Vagina (tissue), 2 donors: ENCODE data around the gene GNB1L. TPM values are rescaled to one million over a fixed set of nuclear protein-coding genes. Genes with fewer than 3 reads are reported as not detected.

Experiments used
- DNase-seq, 2 donors: peaks; one replicate each; pipeline ENCODE4 v3.0.0-alpha.2; 2017; ENCODE audit errors: extremely low spot score in 2 of 2
- H3K27ac ChIP-seq: fragments of 200-600 bp; sonication (generic); one replicate; pipeline ENCODE4 v1.5.1; 2019
- H3K27me3 ChIP-seq: fragments of 200-600 bp; sonication (generic); one replicate; pipeline ENCODE4 v1.5.1; 2019
- H3K36me3 ChIP-seq, 2 donors: fragments of 200-600 bp; sonication (generic); one replicate each; pipeline ENCODE4 v1.5.1; 2017 to 2019
- H3K4me1 ChIP-seq: fragments of 200-600 bp; sonication (generic); one replicate; pipeline ENCODE4 v1.5.1; 2019
- H3K4me3 ChIP-seq, 2 donors: fragments of 200-600 bp; sonication (generic); 1 replicate in 1 of 2; 2 replicates in 1 of 2; pipeline ENCODE4 v1.5.1; 2016 to 2019
- H3K9me3 ChIP-seq: fragments of 200-600 bp; sonication (generic); one replicate; pipeline ENCODE4 v1.5.1; 2019
- CTCF ChIP-seq, 3 experiments: fragments of 450-650 bp in 2 of 3; fragments of 200-600 bp in 1 of 3; sonication (generic) in 1 of 3; IDR thresholded peaks; one replicate each; pipeline ENCODE4 v1.5.1; 2017 to 2019; ENCODE audit warnings: antibody characterized with exemption in 3 of 3, mild to moderate bottlenecking in 2 of 3, moderate library complexity in 2 of 3
- POLR2A ChIP-seq, 2 donors: fragments of 450-650 bp; IDR thresholded peaks; one replicate each; pipeline ENCODE4 v1.6.1; 2017; ENCODE audit warnings: antibody characterized with exemption in 2 of 2, mild to moderate bottlenecking in 2 of 2, moderate library complexity in 2 of 2
- POLR2AphosphoS5 ChIP-seq, 2 donors: sonication (generic); formaldehyde crosslinking; IDR thresholded peaks; one replicate each; pipeline ENCODE4 v1.9.0; 2017; ENCODE audit warnings: antibody characterized with exemption in 2 of 2, mild to moderate bottlenecking in 2 of 2, low read depth in 1 of 2; ENCODE audit not compliant: insufficient read depth in 1 of 2
- intact Hi-C: fragments of 100-400 bp; cut with DNase I; formaldehyde crosslinking; loops from one replicate; pipeline ENCODE4 v1.15.1; 2023
- total RNA-seq: library from RNA; depleted of rRNA; stranded (reverse); fragments of >200 nt; gene quantifications from one replicate; pipeline ENCODE4 v1.2.3, GENCODE V29; 2016

The GNB1L gene
- total RNA-seq, 1 donor from 2014 or later, result 14.0 TPM

GRCh38 chr22:19845054-19845722 is 9.5 kb downstream of the GNB1L start:
- intact Hi-C loops, result no loop called here
- TF ChIP-seq POLR2A (IDR thresholded peaks at IDR 0.05) (no peak), POLR2AphosphoS5 (IDR thresholded peaks at IDR 0.05; ENCODE audit: insufficient read depth in 1 of 2, low read depth in 1 of 2) (no peak), CTCF (IDR thresholded peaks at IDR 0.05) (no peak)
- Histone ChIP-seq H3K27ac (no peak overlapping the region), H3K4me3 (no peak overlapping the region), H3K9me3 (no peaks in the 10 kb centered on the region), H3K27me3 (no peaks in the 10 kb centered on the region), H3K36me3 (no peaks in the 10 kb centered on the region), H3K4me1 (peaks cover 62% of the 10 kb centered on the region)
- DNase-seq, result no peak

DNA sequence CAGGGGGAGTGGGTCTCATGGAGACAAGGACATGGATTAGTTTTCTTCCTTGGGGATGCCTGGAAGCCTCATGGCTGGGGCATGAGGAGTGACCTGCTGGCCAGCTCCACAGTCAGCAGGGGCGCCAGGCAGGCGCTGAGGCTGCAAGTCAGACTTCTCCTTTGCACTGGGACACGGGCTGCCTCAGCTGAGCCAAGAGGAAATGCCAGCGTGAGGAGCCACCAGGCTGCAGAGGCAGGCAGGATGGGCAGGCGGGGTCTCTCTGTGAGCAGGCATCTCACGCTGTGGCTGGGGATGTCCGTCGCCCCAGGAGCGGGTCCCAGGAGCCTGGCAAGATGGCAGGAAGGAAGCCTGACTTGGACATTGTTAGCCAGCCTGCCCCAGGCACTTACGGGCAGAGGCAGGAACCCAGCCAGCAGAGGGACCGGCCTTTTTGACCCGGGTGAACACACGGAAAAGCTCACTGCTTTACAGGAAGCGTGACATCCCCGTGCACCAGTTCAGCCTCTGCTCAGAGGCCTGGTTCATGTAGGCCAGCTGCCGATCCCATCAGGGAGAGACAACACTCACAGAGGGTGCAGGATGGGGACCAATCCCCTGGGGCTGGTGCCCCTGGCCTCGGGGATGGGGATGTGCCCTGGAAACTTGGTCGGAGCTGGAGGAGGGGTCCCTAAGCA is 10.2 kb downstream of the GNB1L start:
- Histone ChIP-seq H3K36me3 (no peaks in the 10 kb centered on the region), H3K9me3 (no peaks in the 10 kb centered on the region), H3K4me3 (no peak overlapping the region), H3K4me1 (peaks cover 56% of the 10 kb centered on the region), H3K27ac (peak overlapping the region; percentile 20), H3K27me3 (no peaks in the 10 kb centered on the region)
- TF ChIP-seq CTCF (IDR thresholded peaks at IDR 0.05) (no peak), POLR2AphosphoS5 (IDR thresholded peaks at IDR 0.05; ENCODE audit: insufficient read depth in 1 of 2, low read depth in 1 of 2) (peak; percentile 43 to 46), POLR2A (IDR thresholded peaks at IDR 0.05) (no peak)
- intact Hi-C loops, result no loop called here
- no peak for DNase-seq

- Histone ChIP-seq H3K27me3 (no peaks in the 10 kb centered on the region), H3K4me3 (no peak overlapping the region), H3K36me3 (no peaks in the 10 kb centered on the region), H3K27ac (peak overlapping the region; percentile 20), H3K9me3 (no peaks in the 10 kb centered on the region), H3K4me1 (peaks cover 50% of the 10 kb centered on the region)
- no peak for DNase-seq
- TF ChIP-seq POLR2AphosphoS5 (IDR thresholded peaks at IDR 0.05; ENCODE audit: insufficient read depth in 1 of 2, low read depth in 1 of 2) (no peak), POLR2A (IDR thresholded peaks at IDR 0.05) (no peak), CTCF (IDR thresholded peaks at IDR 0.05) (no peak)
- intact Hi-C loops, result no loop called here
These were observed 10.8 kb downstream of the GNB1L start for GRCh38 chr22:19843857-19844376.

DNA sequence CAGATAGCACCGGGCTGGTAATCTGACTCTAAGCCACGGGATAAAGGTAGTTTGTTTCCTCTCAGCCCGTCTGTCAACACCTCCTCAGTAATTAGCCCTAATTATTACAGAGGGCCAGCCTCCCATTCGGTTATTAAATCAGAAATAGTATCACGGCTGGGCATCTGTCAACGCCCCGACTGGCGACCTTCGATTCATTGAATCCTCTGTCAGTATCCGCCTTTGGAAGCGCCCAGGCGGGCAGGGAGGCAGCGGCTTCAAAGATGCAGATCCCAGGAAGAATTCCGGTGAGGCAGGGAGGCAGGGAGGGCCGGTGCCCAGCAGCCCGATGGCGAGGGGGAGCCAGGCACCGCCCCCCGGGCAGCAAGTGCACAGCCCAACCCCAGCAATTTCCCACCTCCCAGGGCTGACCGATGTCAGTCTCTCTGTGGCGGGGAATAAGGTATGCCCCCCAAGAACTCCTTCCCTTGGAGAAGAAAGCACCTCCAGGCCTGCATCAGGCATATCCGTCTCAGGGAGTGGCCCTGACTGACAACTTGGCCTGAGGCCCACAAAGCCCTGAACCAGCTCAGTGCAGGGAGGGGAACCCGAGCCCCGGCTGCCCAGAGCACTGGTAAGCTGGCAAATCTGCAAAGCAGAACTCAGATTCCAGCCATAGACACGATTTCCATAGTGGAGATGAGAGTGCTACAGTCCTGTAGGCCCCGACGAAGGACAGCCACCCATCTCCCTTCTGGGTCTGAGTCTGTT is 11.4 kb downstream of the GNB1L start:
- peaks cover 44% of the 10 kb centered on the region for H3K4me1 ChIP-seq
- peak overlapping the region; percentile 20 for H3K27ac ChIP-seq
- DNase-seq, result no peak
- no peak overlapping the region for H3K4me3 ChIP-seq
- no peaks in the 10 kb centered on the region for H3K9me3 ChIP-seq
- no peak for TF ChIP-seq POLR2A (IDR thresholded peaks at IDR 0.05)
- TF ChIP-seq POLR2AphosphoS5 (IDR thresholded peaks at IDR 0.05; ENCODE audit: insufficient read depth in 1 of 2, low read depth in 1 of 2), result no peak
- no peak for TF ChIP-seq CTCF (IDR thresholded peaks at IDR 0.05)
- intact Hi-C loops, result no loop called here
- no peaks in the 10 kb centered on the region for H3K36me3 ChIP-seq
- no peaks in the 10 kb centered on the region for H3K27me3 ChIP-seq
